ENCODE data around the gene SRSF7.
A peak's percentile ranks its signal among the peaks of the same experiment; 100 is the strongest.

The SRSF7 gene

GRCh38 chr2:38750011-38750890, 910 bp downstream of the SRSF7 start:
- TF ChIP-seq CTCF (IDR thresholded peaks at IDR 0.05; ENCODE audit: low read depth, low read length) (no peak), MYC (IDR thresholded peaks at IDR 0.05; ENCODE audit: low read depth, low read length) (no peak), MAX (IDR thresholded peaks at IDR 0.05; ENCODE audit: low read depth, low read length) (no peak), POLR2A (IDR thresholded peaks at IDR 0.05; ENCODE audit: extremely low read depth, insufficient read length) (peak; percentile 63)
- peak; percentile 62 for DNase-seq (ENCODE audit: low read depth)
- H3K4me3 ChIP-seq (ENCODE audit: low read depth, low read length), result peak overlapping the region; percentile 96

GRCh38 chr2:38748943-38749804, 2.0 kb downstream of the SRSF7 start:
- peak; percentile 39 for DNase-seq (ENCODE audit: low read depth)
- TF ChIP-seq MYC (IDR thresholded peaks at IDR 0.05; ENCODE audit: low read depth, low read length) (no peak), CTCF (IDR thresholded peaks at IDR 0.05; ENCODE audit: low read depth, low read length) (no peak), MAX (IDR thresholded peaks at IDR 0.05; ENCODE audit: low read depth, low read length) (no peak), POLR2A (IDR thresholded peaks at IDR 0.05; ENCODE audit: extremely low read depth, insufficient read length) (no peak)
- H3K4me3 ChIP-seq (ENCODE audit: low read depth, low read length), result peak overlapping the region; percentile 96

GRCh38 chr2:38748391-38748790, 2.8 kb downstream of the SRSF7 start:
- TF ChIP-seq POLR2A (IDR thresholded peaks at IDR 0.05; ENCODE audit: extremely low read depth, insufficient read length) (no peak), MYC (IDR thresholded peaks at IDR 0.05; ENCODE audit: low read depth, low read length) (no peak), CTCF (IDR thresholded peaks at IDR 0.05; ENCODE audit: low read depth, low read length) (no peak), MAX (IDR thresholded peaks at IDR 0.05; ENCODE audit: low read depth, low read length) (no peak)
- H3K4me3 ChIP-seq (ENCODE audit: low read depth, low read length), result peak overlapping the region; percentile 96
- no peak for DNase-seq (ENCODE audit: low read depth)

- DNase-seq (ENCODE audit: low read depth), result no peak
- peak overlapping the region; percentile 96 for H3K4me3 ChIP-seq (ENCODE audit: low read depth, low read length)
- TF ChIP-seq CTCF (IDR thresholded peaks at IDR 0.05; ENCODE audit: low read depth, low read length), result no peak
- TF ChIP-seq MYC (IDR thresholded peaks at IDR 0.05; ENCODE audit: low read depth, low read length), result no peak
- TF ChIP-seq MAX (IDR thresholded peaks at IDR 0.05; ENCODE audit: low read depth, low read length), result no peak
- TF ChIP-seq POLR2A (IDR thresholded peaks at IDR 0.05; ENCODE audit: extremely low read depth, insufficient read length), result no peak
Measured at GRCh38 chr2:38747819-38748218, 3.3 kb downstream of the SRSF7 start.

GRCh38 chr2:38747007-38747424, 4.1 kb downstream of the SRSF7 start:
- TF ChIP-seq CTCF (IDR thresholded peaks at IDR 0.05; ENCODE audit: low read depth, low read length) (no peak), MYC (IDR thresholded peaks at IDR 0.05; ENCODE audit: low read depth, low read length) (no peak), MAX (IDR thresholded peaks at IDR 0.05; ENCODE audit: low read depth, low read length) (no peak)
- H3K4me3 ChIP-seq (ENCODE audit: low read depth, low read length), result peak overlapping the region; percentile 96
- no peak for DNase-seq (ENCODE audit: low read depth)
